Embryonic facial prominence (tissue), 1 donor: ENCODE data around the gene ALPI.
"Not testable (repeated sequence)": the region's sequence is repeated elsewhere in the genome, so short reads cannot be mapped to it uniquely, and the experiment has no call there.

Experiments
- DNase-seq: peaks from one replicate; pipeline ENCODE4 v3.0.0-alpha.2; 2016; ENCODE audit errors: extremely low spot score

Gene ALPI

DNA sequence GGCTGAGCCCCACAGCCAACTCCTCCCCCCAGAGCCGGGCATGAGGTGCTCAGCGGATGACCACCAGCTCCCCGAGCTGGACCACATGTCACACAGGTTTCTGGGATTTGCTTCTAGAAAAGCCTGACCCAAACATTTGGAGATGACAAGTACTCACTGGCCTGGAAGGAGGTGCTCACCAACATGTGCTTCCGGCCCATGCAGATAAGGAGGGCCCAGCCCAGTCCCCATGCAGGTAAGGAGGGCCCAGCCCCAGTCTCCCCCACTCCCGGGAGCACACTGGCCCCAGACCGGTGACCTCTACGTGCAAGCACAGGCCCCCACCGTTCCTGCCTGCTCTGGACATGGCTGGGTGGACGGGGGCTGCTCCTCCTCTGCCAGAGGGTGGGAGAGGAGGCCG is 14.0 kb upstream of the ALPI start:
- DNase-seq: not testable (repeated sequence)

DNA sequence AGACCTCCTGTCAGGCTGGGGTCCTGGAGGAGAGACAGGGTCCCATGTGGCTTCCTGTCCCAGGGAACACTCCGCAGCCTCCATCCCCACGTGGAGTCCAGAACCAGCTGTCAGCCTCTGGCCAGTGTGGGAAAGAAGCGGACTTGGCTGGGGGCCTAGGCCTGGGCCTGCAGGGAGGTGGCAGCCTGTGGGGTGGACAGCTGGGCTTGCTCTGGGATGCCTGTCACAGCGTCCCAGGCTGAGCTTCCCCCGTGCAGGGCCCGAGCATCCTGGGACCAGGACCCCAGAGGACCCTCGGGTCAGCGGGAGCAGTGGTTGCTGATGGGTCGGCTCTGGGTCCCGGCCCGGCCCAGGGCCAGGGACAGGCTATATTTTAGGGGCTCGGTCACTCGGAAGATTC is 13.5 kb upstream of the ALPI start:
- DNase-seq: not testable (repeated sequence)

DNA sequence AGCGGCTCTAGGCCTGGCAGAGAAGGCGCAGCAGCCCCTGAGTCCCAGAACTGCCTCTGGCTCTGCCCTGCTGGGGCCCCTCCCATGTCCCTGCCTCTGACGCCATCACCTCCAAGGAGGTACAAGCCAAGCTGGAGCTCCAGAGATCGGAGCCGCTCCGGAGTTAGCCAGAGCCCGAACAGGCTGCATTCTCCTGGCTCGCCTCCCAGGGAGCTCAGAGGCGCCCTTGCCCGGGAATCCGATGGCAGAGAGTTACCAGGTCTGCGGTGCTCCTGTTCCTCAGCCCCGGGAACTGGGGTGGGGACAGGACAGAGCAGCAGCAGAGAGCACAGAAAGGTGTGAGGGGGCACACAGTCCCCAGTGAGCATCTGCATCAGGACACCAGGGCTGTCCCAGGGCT is 12.9 kb upstream of the ALPI start:
- not testable (repeated sequence) for DNase-seq

DNA sequence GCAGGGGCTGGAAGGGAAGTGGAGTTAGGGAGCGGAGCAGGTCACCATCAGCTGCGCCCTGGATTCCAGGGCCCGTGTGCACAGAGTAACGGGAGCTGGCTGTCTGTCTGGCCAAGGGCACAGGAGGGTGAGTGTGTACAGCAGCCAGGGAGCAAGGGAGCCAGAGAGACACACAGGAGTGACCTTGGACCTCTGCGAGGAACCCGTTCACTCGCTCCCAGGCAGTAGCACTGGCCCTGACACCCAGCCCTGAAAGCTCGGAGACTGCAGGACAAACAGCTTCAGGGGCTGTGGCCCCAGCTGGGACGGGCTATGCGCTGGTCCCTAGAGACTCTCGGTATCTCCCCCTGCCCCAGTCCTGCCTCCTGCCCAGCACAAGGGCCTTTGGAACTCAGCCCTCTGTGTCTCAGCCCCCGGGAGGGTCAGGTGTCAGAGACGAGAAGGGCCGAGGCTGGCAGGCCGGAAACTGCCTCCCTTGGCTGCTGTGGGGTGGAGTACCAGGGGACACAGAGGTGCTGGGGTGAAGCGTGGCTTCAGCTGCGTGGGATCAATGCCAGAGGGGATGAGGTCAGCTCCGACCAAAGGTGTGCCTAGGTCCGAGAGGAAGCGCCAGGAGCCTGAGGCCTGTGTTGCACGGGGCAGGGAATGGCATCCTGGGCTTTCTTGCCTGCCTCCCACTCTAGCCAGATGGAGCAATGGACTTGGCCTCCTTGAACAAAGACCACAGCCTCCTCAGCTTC is 12.1 kb upstream of the ALPI start:
- DNase-seq: not testable (repeated sequence)

DNA sequence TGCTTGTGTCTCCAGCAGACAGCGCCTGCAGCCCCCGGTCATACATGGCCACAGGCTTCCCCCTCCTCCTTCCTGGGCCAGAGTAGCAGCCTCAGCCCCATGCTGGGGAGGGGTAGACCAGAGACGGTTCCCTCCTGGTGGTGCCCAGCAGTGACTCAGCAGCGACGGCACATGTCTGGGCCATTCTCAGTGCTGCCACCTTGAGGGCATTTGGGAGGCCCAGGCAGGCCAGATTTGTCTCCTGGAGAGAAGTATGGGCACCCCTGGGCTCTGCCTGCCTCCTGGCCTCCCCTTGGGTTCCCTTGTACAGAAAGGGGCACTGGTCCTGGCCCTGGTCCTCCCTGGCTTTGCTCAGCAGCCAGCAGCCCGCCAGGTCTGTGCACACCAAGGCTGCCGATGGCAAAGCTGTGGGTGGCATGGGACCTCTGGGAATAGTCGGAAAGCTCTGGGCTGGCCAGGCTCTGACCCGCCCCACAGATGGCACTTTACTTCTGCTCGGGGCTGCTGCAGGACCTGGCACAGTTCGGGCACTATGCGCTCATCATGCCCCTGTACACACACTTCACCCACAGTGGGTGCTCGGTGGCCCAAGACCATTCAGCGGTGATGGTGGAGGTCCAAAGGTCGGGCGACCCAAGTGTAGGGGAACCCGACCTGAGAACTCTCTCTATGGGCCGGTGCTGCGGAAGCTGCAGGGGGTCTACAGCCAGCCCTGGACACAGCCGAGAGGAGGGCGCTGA is 11.4 kb upstream of the ALPI start:
- no peak for DNase-seq

DNA sequence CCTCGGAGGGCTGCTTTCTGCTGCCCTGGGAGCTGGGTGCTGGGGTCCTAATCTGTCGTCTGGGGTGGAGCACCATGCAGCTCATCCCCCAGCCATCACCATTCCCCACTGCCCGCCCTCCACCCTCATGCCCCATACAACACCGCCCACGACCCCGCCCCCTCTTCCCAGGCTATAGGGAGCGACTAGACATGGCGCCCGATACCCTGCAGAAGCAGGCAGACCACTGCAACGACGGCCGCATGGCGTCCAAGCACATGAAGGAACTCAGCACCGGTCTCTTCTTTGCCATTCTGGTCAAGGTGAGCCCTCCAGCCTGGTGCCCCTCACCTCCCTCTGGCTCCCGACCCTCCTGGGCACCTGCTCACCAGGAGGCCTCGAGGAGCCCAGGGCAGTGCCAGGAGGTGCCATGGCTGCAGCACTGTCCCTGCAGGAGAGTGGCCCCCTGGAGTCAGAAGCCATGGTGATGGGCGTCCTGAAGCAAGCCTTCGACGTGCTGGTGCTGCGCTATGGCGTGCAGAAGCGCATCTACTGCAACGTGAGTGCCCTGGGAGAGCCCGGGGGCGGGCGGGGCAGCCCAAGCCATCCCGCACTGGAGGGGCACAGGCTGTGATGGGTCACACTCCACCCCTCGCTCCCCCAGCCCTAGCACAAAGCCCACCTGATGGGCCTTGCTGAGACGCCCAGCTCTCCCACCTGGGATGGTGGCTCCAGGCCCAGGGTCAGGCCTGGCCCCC is 10.6 kb upstream of the ALPI start:
- DNase-seq: not testable (repeated sequence)

DNA sequence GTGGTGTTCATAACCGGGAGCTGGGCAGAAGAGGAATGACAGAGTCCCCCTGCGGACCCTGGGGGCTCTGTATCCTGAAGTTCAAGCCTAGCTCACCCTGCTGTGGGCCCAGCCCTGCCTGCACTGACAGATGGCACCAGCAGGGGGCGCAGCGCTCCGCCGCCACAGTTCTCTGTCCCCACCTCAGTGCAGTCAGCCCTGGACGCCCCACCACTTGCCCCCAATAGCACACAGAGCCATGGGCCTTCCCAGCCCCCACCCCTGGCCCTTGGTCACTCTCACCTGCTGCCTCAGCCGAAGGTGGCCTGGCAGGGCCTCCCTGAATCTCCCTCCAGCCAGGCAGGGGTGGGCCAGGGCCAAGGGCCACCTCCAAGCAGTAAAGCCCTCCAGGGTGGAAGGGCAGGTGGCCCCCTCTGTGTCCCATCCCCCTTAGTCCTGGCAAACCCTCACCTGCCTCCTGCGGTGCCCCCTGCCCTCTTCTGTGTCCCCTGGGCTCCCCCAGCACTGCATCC is 9.6 kb upstream of the ALPI start:
- not testable (repeated sequence) for DNase-seq

DNA sequence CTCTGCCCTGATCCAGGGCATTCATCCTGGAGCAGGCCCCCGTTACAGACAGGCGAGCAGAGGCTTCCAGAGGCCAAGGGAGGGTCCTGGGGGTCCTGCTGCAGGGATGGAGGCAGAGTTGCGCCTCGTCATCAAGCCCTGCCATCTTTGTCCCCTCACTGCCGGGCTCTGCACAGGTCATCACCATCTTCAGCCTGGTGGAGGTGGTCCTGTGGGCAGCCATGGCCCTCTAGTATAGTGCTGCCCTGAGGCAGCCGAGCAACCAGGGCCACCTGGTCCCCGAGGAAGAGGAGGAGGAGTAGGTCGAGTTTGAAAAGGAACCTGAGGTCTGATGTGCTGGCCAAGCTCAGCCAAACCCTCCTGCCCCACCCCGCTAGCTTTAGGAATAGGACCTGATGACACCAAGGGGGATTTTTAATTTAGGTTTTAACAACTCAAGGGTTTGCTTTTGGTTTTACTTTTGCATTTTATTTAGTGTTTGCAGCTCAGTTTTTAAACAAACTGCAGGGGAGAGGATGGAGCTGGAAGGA is 8.8 kb upstream of the ALPI start:
- DNase-seq: no peak

DNA sequence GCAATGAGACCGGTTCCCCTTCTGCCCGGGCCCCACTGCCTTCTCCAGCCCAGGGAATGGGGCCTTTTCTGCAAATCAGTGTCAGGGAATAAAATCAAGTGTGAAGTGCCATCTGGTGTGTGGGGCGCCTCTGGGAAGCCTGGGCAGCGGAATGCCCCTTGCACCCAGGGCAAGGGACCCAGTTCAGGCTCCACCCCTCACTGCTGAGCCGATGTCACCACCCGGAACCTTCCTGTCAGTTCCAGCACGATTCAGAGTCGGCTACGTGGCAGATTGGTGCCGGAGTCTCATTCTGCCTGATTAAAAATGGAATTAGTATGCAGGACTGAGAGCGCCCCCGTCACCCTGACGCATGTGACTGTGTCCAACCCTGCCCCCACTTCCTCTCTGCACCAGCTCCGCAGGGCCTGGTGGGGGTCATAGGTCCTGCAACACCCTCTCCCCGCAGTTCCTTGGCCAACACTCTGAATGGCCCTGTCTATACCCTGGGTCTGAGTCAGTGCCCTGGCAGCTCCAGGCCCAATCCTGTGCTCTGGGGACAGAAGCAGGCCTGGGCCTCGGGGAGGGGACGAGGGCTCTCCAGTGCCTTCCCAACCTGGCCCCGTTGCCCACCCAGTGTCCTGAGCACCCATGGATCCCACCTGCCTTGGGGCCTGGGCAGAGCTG is 8.2 kb upstream of the ALPI start:
- no peak for DNase-seq

DNA sequence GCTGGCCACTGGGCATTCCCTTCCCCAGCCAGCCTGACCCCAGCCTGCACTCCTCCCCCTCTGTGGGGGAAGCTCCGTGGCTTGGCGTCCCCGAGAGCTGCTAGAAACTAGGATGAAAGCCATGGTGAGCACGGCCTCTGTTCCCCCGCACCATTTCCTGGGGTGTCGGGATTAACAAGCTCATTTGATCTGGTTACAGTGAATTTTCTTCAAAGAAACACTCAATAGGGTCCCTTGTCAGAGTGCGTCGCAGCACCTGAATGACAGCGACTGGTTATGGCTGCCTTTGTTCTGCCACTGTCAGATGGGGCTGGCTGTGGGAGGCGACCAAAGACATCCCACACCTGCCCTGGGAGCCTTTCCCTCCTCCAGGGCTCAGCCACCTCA is 7.7 kb upstream of the ALPI start:
- no peak for DNase-seq

DNA sequence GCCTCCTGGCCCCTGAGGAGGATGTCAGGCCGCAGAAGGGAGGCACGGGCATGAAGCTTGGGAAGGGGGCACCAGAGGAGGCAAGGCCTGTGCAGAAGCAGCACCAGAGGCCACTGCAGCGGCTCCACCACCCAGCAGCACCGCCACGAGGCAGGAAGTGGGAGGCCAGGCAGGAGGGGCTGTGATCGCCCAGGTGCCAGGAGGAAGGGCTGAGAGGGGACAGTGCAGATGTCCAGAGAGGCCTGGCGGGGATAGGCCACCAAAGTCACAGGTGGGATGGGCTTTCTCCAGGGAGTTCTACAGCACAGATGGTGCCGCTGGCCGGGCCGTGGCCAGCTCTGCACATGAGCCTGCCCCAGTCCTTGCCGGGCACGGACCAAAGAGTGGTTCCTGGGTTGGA is 6.0 kb upstream of the ALPI start:
- DNase-seq: no peak

DNA sequence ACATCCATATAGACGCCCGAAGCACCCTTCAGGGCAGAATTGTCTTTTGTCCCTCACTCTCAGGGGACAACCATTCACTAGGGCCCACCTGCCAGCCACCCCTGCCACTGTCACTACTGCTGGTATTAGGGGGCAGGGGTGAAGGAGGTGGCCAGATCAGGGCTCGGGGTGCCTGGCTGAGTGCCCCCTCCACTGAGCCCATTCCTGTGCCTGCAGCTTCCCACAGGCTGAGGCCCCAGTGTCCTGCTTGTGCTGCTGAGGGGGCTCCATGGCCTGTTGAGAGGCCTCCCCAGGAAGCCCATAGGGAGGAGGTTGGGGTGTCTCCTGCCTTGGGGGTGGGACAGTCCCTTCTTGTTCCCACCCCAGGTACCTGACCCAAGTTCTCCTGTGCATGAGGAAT is 4.3 kb upstream of the ALPI start:
- not testable (repeated sequence) for DNase-seq

DNA sequence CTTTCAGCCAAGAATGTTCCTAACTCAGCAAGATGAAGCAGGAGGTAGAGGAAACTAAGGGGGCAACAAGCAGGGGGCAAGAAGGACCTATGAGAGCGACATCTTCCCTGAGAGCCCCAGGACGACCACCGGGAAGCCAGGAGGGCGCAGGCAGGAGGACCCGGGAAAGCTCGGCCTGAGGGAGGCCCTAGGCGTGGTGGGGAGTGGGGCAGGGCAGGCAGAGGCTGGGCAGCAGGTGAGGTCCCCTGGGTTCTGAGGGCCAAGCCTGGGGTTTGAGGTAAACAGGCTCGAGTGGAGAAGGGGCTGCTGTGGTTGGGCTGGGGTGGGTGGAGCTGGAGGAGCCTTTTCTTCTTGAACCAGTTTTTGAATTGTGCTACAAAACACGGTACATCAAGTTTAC is 1.3 kb upstream of the ALPI start:
- DNase-seq: no peak

DNA sequence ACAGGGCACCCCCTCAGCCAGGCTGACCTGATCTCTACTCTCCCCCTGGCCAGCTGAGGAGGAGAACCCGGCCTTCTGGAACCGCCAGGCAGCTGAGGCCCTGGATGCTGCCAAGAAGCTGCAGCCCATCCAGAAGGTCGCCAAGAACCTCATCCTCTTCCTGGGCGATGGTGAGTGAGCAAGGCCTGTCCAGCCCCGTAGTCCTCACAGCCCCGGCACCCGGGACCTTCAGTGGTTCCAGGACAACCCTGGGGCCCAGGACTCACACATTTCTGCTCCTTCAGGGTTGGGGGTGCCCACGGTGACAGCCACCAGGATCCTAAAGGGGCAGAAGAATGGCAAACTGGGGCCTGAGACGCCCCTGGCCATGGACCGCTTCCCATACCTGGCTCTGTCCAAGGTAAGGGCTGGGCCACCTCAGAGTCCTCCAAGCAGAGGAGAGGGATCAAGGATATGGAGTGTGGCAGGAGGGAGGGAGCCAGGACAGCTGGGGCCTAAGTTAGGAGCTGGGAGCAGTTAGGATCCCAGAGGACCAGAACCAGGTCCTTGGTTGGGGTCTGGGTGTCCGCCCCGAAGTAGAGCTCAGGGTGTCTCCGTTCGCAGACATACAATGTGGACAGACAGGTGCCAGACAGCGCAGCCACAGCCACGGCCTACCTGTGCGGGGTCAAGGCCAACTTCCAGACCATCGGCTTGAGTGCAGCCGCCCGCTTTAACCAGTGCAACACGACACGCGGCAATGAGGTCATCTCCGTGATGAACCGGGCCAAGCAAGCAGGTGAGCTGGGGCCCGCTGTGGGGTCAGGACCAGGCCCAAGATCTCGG is 555 bp downstream of the ALPI start:
- DNase-seq: no peak

DNA sequence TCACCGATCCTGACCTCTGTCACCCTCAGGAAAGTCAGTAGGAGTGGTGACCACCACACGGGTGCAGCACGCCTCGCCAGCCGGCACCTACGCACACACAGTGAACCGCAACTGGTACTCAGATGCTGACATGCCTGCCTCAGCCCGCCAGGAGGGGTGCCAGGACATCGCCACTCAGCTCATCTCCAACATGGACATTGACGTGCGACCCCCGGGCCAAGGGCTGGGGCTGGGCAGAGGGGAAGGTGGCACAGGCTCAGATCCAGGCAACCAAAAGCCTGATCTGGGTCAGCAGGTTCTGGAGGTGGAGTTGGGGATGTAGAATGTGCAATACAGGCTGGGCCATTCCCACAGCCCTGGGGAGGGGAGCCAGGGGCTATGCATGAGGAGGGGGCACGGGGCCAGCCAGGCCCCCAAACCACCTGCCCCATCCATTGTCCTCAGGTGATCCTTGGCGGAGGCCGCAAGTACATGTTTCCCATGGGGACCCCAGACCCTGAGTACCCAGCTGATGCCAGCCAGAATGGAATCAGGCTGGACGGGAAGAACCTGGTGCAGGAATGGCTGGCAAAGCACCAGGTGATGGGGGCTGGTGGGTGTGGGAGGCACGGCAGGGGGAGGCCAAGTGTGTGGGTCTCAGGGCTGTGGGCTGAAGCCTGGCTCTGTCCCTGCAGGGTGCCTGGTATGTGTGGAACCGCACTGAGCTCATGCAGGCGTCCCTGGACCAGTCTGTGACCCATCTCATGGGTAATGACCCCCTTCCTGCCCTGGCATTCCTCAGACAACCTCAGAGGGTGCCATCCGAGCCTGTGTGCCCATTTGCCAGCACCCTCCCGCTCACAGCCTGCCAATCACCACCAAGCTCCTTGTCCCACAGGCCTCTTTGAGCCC is 1.4 kb downstream of the ALPI start:
- DNase-seq: no peak

DNA sequence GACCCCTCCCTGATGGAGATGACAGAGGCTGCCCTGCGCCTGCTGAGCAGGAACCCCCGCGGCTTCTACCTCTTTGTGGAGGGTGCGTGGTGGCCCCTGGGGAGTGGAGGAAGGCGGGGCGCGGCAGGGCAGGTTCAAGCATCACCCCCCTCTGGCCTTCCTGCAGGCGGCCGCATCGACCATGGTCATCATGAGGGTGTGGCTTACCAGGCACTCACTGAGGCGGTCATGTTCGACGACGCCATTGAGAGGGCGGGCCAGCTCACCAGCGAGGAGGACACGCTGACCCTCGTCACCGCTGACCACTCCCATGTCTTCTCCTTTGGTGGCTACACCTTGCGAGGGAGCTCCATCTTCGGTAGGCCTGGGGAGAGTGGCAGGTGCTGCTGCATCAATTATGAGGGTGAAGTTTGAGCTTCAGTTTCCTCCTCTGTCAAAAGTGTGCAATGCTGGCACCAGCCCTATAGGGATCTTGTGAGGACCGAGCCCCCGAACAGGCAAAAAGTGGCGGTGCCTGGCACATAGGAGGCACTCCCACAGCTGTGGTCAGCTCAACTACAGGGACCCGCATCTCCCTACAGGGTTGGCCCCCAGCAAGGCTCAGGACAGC is 2.2 kb downstream of the ALPI start:
- no peak for DNase-seq

DNA sequence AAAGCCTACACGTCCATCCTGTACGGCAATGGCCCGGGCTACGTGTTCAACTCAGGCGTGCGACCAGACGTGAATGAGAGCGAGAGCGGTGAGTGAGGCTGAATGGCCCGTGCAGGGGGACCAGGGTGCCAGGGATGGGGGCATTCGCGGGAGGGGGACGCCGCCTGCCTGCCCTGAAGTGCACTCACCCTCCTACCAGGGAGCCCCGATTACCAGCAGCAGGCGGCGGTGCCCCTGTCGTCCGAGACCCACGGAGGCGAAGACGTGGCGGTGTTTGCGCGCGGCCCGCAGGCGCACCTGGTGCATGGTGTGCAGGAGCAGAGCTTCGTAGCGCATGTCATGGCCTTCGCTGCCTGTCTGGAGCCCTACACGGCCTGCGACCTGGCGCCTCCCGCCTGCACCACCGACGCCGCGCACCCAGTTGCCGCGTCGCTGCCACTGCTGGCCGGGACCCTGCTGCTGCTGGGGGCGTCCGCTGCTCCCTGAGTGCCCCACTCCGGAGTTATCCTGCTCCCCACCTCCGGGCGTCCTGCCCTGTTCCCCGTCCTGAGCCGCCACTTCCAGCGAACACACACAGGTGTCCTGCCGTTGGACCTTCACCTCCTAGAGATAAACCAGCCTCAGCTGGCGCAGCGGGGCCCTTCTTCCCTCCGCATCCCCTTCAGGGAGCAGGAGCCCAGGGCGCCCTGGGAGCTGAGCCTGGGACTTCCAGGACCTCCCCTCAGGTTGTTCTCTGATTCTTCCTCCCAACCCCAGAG is 2.9 kb downstream of the ALPI start:
- DNase-seq: no peak

DNA sequence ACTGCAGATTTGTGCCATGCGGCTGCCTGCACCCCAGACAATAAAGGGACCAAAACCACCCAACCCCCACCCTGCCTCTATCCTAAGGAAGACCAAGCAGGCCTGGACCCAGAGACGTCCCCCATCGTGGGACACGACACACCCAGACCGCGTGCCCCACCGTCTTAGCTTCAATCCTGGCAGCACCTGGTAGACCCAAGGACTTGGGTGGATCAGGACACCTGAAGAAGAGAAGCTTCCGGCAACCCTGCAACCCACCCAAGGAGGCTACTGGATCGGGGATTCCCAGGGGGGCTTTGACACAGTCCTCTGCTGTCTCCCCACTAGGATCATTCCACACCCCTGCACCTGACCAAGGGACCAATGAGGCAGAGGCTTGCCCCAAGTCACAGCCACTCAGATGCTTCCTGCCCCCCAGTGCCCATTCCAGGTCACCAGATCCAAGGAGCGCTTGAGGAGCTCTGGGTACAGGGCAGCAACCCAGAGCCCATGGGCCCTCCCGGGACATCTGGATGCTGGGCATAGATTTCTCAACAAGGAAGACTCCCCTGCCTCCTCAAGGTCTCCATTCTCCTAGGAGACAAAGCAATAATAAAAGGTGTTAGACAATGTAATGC is 3.6 kb downstream of the ALPI start:
- DNase-seq: no peak
